ENCODE measurements around the gene SELENON. TPM values are rescaled to one million over a fixed set of nuclear protein-coding genes. Genes with fewer than 3 reads are reported as not detected.

The SELENON gene
- total RNA-seq, 1 experiment from 2014 or later = 90.9 TPM

GRCh38 chr1:25770541-25771220 is 29.3 kb upstream of the SELENON start:
- H3K27me3 ChIP-seq (ENCODE audit: insufficient read depth, low read length) = no peaks in the 10 kb centered on the region
- no peak overlapping the region for H3K4me2 ChIP-seq (ENCODE audit: insufficient read depth, insufficient read length, low read length)
- no peaks in the 10 kb centered on the region for H3K4me1 ChIP-seq (ENCODE audit: insufficient read depth, low read length)
- H3K79me2 ChIP-seq (ENCODE audit: insufficient read depth, low read length) = no peaks in the 10 kb centered on the region
- Mint-ChIP-seq H3K36me3 (ENCODE audit: insufficient read depth in 1 of 3, low read depth in 3 of 3) (peaks cover 0 to 2% (median 0%) of the 10 kb centered on the region in 3 experiments; a peak in 2 of 7 replicates), H3K9me3 (no peaks in the 10 kb centered on the region), H3K4me1 (peaks cover 34 to 39% of the 10 kb centered on the region in 2 experiments), H3K4me3 (no peak overlapping the region), H3K27ac (peak overlapping the region in 1 of 3 experiments; percentile 42; a peak in 1 of 7 replicates), H3K27me3 (ENCODE audit: low read depth) (no peaks in the 10 kb centered on the region)
- H3K14ac ChIP-seq (ENCODE audit: insufficient read depth, low read length) = no peak overlapping the region
- no peak overlapping the region for H3K18ac ChIP-seq (ENCODE audit: insufficient read length, low read depth, low read length)
- no peak overlapping the region for H3K9ac ChIP-seq (ENCODE audit: extremely low read depth, insufficient read length, low read length)
- no peak overlapping the region for H4K8ac ChIP-seq (replicated peaks; ENCODE audit: insufficient read length, low read depth, low read length)
- H2BK5ac ChIP-seq (ENCODE audit: insufficient read length, low read length) = no peak overlapping the region
- TF ChIP-seq, protein P1, sequence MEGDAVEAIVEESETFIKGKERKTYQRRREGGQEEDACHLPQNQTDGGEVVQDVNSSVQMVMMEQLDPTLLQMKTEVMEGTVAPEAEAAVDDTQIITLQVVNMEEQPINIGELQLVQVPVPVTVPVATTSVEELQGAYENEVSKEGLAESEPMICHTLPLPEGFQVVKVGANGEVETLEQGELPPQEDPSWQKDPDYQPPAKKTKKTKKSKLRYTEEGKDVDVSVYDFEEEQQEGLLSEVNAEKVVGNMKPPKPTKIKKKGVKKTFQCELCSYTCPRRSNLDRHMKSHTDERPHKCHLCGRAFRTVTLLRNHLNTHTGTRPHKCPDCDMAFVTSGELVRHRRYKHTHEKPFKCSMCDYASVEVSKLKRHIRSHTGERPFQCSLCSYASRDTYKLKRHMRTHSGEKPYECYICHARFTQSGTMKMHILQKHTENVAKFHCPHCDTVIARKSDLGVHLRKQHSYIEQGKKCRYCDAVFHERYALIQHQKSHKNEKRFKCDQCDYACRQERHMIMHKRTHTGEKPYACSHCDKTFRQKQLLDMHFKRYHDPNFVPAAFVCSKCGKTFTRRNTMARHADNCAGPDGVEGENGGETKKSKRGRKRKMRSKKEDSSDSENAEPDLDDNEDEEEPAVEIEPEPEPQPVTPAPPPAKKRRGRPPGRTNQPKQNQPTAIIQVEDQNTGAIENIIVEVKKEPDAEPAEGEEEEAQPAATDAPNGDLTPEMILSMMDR (conservative IDR thresholded peaks at IDR 0.05) = no peak
- no peak overlapping the region for H2AFZ ChIP-seq (ENCODE audit: low read length)
- no peaks in the 10 kb centered on the region for H3K79me1 ChIP-seq (ENCODE audit: insufficient read depth, low read depth, low read length, poor library complexity, severe bottlenecking)
- H3K27ac ChIP-seq (ENCODE audit: insufficient read length, low read depth, low read length) = no peak overlapping the region
- no peak for DNase-seq
- no peaks in the 10 kb centered on the region for H4K20me1 ChIP-seq (ENCODE audit: control insufficient read depth, insufficient read depth, insufficient read length)
- no peaks in the 10 kb centered on the region for H3K23me2 ChIP-seq (ENCODE audit: insufficient read length, low read depth, low read length, poor library complexity, severe bottlenecking)
- no peak overlapping the region for H3T11ph ChIP-seq (ENCODE audit: low read length)
- H2BK12ac ChIP-seq (ENCODE audit: insufficient read length, low read depth, low read length) = no peak overlapping the region
- no peaks in the 10 kb centered on the region for H3K9me3 ChIP-seq (ENCODE audit: control insufficient read depth, low read depth, low read length)
- H3K56ac ChIP-seq (ENCODE audit: insufficient read length, low read depth, low read length) = no peak overlapping the region
- H2AK5ac ChIP-seq (ENCODE audit: insufficient read length, low read length) = no peak overlapping the region
- H2BK15ac ChIP-seq (ENCODE audit: low read depth, low read length) = no peak overlapping the region
- H4K5ac ChIP-seq (ENCODE audit: insufficient read length, low read depth, low read length) = no peak overlapping the region
- no peak overlapping the region for H4K91ac ChIP-seq (ENCODE audit: insufficient read length, low read depth, low read length)
- no peak overlapping the region for H3K4ac ChIP-seq (ENCODE audit: low read depth, low read length)
- no CpG with 5 or more reads among the region's 14 CpGs for WGBS (ENCODE audit: extremely low coverage, insufficient read length, low lambda C conversion rate)
- no peak overlapping the region for H2BK20ac ChIP-seq (ENCODE audit: low read depth, low read length, poor library complexity, severe bottlenecking)
- H3K23ac ChIP-seq (ENCODE audit: insufficient read length, low read depth, low read length) = no peak overlapping the region
- H2BK120ac ChIP-seq (ENCODE audit: low read depth, low read length, poor library complexity, severe bottlenecking) = no peak overlapping the region

All from H9 (cell line).